ENCODE measurements around the gene MTERF2.

Gene MTERF2

GRCh38 chr12:106987846-106988245, 900 bp upstream of the MTERF2 start:
- no peak for DNase-seq

- DNase-seq, result no peak
Measured at GRCh38 chr12:106986135-106986534, 811 bp downstream of the MTERF2 start.

GRCh38 chr12:106985479-106985878, 1.5 kb downstream of the MTERF2 start:
- DNase-seq, result no peak

- DNase-seq, result no peak
Measured at GRCh38 chr12:106984588-106985137, 2.3 kb downstream of the MTERF2 start.

GRCh38 chr12:106982229-106982628, 4.7 kb downstream of the MTERF2 start:
- no peak for DNase-seq

- DNase-seq, result no peak
Measured at GRCh38 chr12:106981788-106982187, 5.2 kb downstream of the MTERF2 start.

GRCh38 chr12:106980944-106981343, 6.0 kb downstream of the MTERF2 start:
- DNase-seq, result no peak

GRCh38 chr12:106978035-106978800, 8.7 kb downstream of the MTERF2 start:
- DNase-seq, result peak; percentile 60

- no peak for DNase-seq
Measured at GRCh38 chr12:106976668-106977067, 10.3 kb downstream of the MTERF2 start.

- DNase-seq, result peak; percentile 47
Measured at GRCh38 chr12:106975993-106976658, 10.8 kb downstream of the MTERF2 start.

- DNase-seq, result no peak
Measured at GRCh38 chr12:106975098-106975497, 11.8 kb downstream of the MTERF2 start.

- no peak for DNase-seq
Measured at GRCh38 chr12:106974511-106974910, 12.4 kb downstream of the MTERF2 start.

- no peak for DNase-seq
Measured at GRCh38 chr12:106973545-106973944, 13.4 kb downstream of the MTERF2 start.

GRCh38 chr12:106971065-106971464, 15.9 kb downstream of the MTERF2 start:
- DNase-seq, result no peak

- DNase-seq, result peak; percentile 80
Measured at GRCh38 chr12:106964526-106964925, 22.4 kb downstream of the MTERF2 start.

- peak; percentile 78 for DNase-seq
Measured at GRCh38 chr12:106962286-106962685, 24.7 kb downstream of the MTERF2 start.

- no peak for DNase-seq
Measured at GRCh38 chr12:106960443-106960842, 26.5 kb downstream of the MTERF2 start.

GRCh38 chr12:106957583-106957982, 29.4 kb downstream of the MTERF2 start:
- no peak for DNase-seq

GRCh38 chr12:106956048-106956578, 30.8 kb downstream of the MTERF2 start:
- DNase-seq, result peak; percentile 65

GRCh38 chr12:106955377-106956047, 31.4 kb downstream of the MTERF2 start, which contains the start of gene TMEM263:
Gene TMEM263, plus strand, starts transcription at chr12:106955907. Its CDS starts 11,210 bp downstream, at chr12:106967117.
- peak; percentile 98 for DNase-seq

GRCh38 chr12:106954462-106955376, 32.2 kb downstream of the MTERF2 start:
- peak; percentile 36 for DNase-seq

All from fibroblast of skin of abdomen (primary cell).